Type B pancreatic cell (in vitro differentiated cells): ENCODE measurements around the gene GDPD4. TPM values are rescaled to one million over a fixed set of nuclear protein-coding genes. Genes with fewer than 3 reads are reported as not detected.
A peak's percentile ranks its signal among the peaks of the same experiment; 100 is the strongest.

Experiments
- DNase-seq: peaks from one replicate; pipeline ENCODE4 v3.0.0; 2021; ENCODE audit warnings: mixed read lengths; ENCODE audit not compliant: unreplicated experiment; ENCODE audit errors: extremely low spot score
- H3K27ac Mint-ChIP-seq: 2 replicates; pipeline ENCODE4 v1.8.0; 2021; ENCODE audit warnings: mild to moderate bottlenecking, mixed read lengths
- H3K27me3 Mint-ChIP-seq: 2 replicates; pipeline ENCODE4 v1.8.0; 2021; ENCODE audit warnings: mixed read lengths
- H3K36me3 Mint-ChIP-seq: 2 replicates; pipeline ENCODE4 v1.8.0; 2021; ENCODE audit warnings: mixed read lengths
- H3K4me1 Mint-ChIP-seq: one replicate; pipeline ENCODE4 v1.8.0; 2021; ENCODE audit warnings: mixed read lengths; ENCODE audit not compliant: unreplicated experiment
- H3K4me3 Mint-ChIP-seq: 2 replicates; pipeline ENCODE4 v1.8.0; 2021; ENCODE audit warnings: mild to moderate bottlenecking, mixed read lengths
- H3K9me3 Mint-ChIP-seq: 2 replicates; pipeline ENCODE4 v1.8.0; 2021; ENCODE audit warnings: mixed read lengths
- CTCF ChIP-seq: fragments of 200-600 bp; sonication (generic); conservative IDR thresholded peaks from 2 replicates; pipeline ENCODE4 v1.5.0; 2021; ENCODE audit warnings: antibody characterized with exemption, mild to moderate bottlenecking
- total RNA-seq: library from RNA; stranded (reverse); gene quantifications from 2 replicates; pipeline ENCODE4 v1.2.1, GENCODE V29; 2021; ENCODE audit warnings: low replicate concordance

The GDPD4 gene
- total RNA-seq, 1 donor from 2014 or later: not detected

DNA sequence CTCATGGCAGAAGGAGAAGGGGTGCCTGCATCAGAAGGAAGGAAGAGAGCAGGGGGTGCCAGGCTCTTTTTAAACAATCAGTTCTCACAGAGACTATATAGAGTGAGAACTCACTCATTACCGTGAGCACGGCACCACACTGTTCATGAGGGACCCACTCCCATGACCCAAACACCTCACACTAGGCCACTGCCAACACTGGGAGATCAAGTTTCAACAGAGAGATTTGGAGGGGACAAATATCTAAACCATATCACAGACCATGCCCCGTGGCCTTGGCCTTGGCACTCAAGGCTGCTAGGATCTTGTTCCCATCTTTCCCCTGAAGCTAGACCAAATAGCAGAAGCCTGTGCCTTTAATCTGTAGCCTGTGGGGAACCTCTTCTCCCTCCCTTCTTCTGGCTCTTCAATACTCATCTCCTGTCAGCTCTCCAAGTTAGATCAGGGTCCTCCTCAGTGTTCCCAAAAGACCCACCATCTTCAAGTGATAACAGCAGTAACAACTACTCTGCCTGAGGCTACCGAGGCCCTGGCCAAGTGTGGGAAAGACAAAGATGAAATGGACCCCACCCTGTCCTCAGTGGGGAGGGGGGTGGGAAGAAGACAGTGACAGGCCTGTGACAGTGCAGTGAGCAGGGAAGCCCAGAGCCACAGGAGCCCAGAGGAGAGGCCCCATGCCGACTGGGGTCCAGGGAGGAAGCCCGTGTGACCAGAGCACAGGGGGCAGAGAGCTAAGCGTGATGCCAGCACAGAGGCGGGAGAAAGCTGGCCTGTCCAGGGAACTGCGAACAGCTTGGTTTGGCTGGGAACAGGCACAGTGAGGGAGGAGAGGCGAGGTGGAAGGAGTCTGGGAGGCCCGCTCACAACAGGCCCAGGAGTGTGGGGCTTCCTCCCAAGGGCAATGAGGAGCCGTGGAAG, 100.9 kb downstream of the GDPD4 start:
- H3K27me3 Mint-ChIP-seq: no peaks in the 10 kb centered on the region
- peaks cover 6% of the 10 kb centered on the region for H3K4me1 Mint-ChIP-seq
- H3K27ac Mint-ChIP-seq: no peak overlapping the region
- TF ChIP-seq CTCF: no peak
- H3K36me3 Mint-ChIP-seq: no peaks in the 10 kb centered on the region
- no peaks in the 10 kb centered on the region for H3K9me3 Mint-ChIP-seq
- H3K4me3 Mint-ChIP-seq: no peak overlapping the region
- no peak for DNase-seq

DNA sequence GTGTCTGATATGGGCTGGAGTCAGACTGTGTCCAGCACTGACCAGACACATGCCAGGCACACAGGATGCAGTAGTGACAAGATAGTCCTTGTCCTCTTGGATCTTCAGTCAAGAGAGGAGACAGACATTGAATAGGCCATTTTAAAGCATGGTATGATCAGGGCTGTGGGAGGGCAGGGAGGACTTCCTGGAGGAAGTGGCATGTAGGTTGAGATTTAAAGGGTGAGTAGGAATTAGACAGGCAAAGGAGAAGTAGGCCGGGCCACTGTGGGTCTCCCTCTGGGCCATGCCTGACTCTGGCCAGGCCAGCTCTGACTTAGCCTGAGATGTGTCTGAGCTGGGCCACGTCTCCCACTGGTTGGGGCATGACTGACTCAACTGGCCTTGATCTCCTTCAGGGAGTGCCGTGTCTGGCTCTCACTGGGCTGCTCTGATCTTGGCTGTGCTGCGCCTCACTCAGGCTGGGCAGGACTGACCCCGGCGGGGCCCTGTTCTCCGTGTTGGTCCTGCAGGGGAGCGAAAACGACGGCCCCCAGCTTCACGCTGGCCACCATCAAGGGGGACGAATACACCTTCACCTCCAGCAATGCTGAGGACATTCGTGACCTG, 102.2 kb downstream of the GDPD4 start:
- Mint-ChIP-seq H3K36me3 (no peaks in the 10 kb centered on the region), H3K27me3 (no peaks in the 10 kb centered on the region), H3K27ac (no peak overlapping the region), H3K9me3 (no peaks in the 10 kb centered on the region), H3K4me3 (no peak overlapping the region), H3K4me1 (peaks cover 6% of the 10 kb centered on the region)
- TF ChIP-seq CTCF: no peak
- DNase-seq: no peak

DNA sequence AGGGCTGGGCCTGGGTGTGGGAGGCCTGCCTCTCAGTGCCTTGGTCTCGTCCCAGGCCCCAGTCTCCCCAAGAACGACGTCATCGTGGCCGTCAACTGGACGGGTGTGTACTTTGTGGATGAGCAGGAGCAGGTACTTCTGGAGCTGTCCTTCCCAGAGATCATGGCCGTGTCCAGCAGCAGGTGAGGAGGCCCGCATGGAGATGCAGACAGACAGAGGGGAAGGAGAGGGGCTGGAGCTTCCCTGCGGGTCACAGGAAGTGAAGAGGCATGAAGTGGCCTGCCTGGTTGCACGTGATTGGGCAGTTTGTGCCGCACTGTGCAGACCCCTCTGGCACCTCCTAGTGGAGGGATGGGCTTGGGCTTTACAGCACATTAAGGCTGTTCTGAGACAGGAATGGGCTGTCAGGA, 103.0 kb downstream of the GDPD4 start:
- DNase-seq: no peak
- peak; percentile 62 for TF ChIP-seq CTCF
- no peaks in the 10 kb centered on the region for H3K36me3 Mint-ChIP-seq
- no peak overlapping the region for H3K4me3 Mint-ChIP-seq
- peaks cover 6% of the 10 kb centered on the region for H3K4me1 Mint-ChIP-seq
- no peak overlapping the region for H3K27ac Mint-ChIP-seq
- H3K9me3 Mint-ChIP-seq: no peaks in the 10 kb centered on the region
- H3K27me3 Mint-ChIP-seq: no peaks in the 10 kb centered on the region

- no peak overlapping the region for H3K27ac Mint-ChIP-seq
- H3K27me3 Mint-ChIP-seq: no peaks in the 10 kb centered on the region
- TF ChIP-seq CTCF: no peak
- H3K4me3 Mint-ChIP-seq: no peak overlapping the region
- peaks cover 6% of the 10 kb centered on the region for H3K4me1 Mint-ChIP-seq
- no peak for DNase-seq
- no peaks in the 10 kb centered on the region for H3K9me3 Mint-ChIP-seq
- H3K36me3 Mint-ChIP-seq: no peaks in the 10 kb centered on the region
Observed at GRCh38 chr11:77197626-77198320, 103.7 kb downstream of the GDPD4 start.

- H3K4me3 Mint-ChIP-seq: no peak overlapping the region
- no peak for TF ChIP-seq CTCF
- H3K27me3 Mint-ChIP-seq: no peaks in the 10 kb centered on the region
- H3K36me3 Mint-ChIP-seq: no peaks in the 10 kb centered on the region
- H3K9me3 Mint-ChIP-seq: no peaks in the 10 kb centered on the region
- DNase-seq: no peak
- peaks cover 6% of the 10 kb centered on the region for H3K4me1 Mint-ChIP-seq
- H3K27ac Mint-ChIP-seq: no peak overlapping the region
Observed at GRCh38 chr11:77196961-77197360, 104.5 kb downstream of the GDPD4 start.
